Measurements from ENCODE around the gene TMEM178A.
"Not testable (repeated sequence)": the region's sequence is repeated elsewhere in the genome, so short reads cannot be mapped to it uniquely, and the experiment has no call there.

TMEM178A gene

GRCh38 chr2:39665811-39666490 is at the start of gene TMEM178A:
Gene TMEM178A (plus strand): TSS chr2:39665917. CDS start chr2:39665975, 58 bp downstream.
- DNase-seq (ENCODE audit: low read depth): no peak

GRCh38 chr2:39618236-39618635 is 47.5 kb upstream of the TMEM178A start:
- DNase-seq (ENCODE audit: low read depth): no peak

- DNase-seq (ENCODE audit: low read depth): no peak
These were observed 47.0 kb upstream of the TMEM178A start for GRCh38 chr2:39618736-39619135.

DNA sequence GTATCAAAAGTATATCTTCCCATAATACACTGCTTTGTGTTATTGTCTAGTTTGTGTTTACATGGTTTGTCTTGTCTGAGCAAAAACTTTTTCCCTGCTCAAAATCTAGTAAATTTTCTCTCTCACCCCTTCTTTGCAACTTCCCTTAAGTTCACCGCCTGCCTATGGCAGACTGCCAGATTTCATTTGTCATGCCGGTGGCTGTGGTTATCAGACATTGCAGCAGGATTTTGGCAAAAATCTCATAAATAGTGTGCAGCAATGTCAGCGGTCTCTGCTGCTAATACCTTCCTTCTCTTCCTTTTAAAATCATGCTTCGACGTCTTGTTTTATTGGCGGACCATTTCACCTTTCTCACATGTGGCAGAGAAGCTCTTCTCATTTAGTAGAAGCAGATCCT is 45.6 kb upstream of the TMEM178A start:
- no peak for DNase-seq (ENCODE audit: low read depth)

- no peak for DNase-seq (ENCODE audit: low read depth)
These were observed 44.1 kb upstream of the TMEM178A start for GRCh38 chr2:39621596-39621995.

DNA sequence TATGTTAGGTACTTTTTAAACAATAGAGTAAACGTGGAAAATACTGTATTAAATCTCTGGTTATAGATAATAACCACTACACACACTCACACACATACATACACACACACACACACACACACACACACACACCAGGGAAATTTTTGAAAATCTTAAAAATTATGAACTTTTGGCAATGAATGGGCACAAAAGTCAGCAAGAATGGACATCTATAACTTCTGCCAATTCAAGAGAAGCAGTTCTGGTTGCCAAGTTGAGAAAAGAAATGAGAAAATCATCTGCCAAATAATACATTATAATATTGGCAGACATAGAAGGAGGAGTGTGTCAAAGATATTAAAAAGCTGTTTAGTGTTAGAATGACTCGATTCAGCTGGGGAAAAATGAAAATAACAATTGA is 42.9 kb upstream of the TMEM178A start:
- DNase-seq (ENCODE audit: low read depth): no peak

DNA sequence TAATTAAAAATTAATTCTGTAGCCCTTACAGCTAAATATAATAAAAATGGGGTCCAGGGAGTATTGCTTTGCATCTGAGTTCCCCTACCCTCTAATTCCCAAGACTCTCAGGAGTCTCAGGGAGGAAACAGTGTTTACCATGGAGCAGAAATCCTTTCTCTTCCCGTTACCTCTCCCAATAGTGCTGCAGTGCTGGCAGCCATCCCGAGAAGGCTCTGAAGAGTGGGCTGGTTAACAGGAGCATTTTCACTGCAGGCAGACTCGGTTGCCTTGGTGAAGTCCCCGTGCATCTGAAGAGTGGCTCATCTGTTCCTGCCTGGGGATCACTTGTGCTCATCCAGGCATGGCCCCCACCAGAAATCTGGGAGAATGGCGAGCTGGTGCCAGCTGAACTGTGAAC is 41.8 kb upstream of the TMEM178A start:
- DNase-seq (ENCODE audit: low read depth): no peak

DNA sequence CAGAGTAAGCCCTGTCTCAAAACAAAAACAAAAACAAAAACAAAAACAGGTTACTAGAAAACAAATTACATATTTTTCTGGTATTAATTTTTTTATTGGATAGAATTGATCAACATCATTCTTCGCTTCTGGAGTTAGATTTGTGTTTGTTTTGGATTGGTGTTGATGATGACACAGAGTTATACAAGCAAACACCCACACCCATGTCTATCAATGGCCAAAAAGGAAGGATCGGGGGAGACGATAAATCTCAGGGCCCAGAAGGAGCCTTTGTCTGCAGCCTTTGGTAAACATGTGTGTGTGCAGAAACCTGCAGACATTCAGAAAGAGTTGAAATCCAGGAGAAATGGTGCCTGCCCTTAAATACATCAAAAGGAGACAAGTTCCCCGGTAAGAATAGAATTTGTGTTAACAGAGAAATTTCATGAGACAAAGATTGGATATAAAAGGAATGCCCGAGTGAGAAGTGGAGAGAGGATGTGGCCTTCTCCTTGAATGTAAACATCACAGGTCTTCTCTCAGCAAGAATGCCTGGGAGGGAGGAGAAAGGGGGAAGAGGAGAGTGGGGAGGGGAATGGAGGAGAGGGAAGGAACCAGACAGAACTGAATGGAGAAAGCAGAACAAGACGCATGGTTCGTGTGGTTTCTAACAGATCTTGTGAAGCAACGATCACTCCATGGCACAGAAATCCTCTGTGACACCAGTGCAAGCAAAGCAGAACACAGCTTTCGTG is 40.4 kb upstream of the TMEM178A start:
- no peak for DNase-seq (ENCODE audit: low read depth)

GRCh38 chr2:39625927-39626270 is 39.8 kb upstream of the TMEM178A start:
- no peak for DNase-seq (ENCODE audit: low read depth)

GRCh38 chr2:39628346-39628745 is 37.4 kb upstream of the TMEM178A start:
- not testable (repeated sequence) for DNase-seq (ENCODE audit: low read depth)

DNA sequence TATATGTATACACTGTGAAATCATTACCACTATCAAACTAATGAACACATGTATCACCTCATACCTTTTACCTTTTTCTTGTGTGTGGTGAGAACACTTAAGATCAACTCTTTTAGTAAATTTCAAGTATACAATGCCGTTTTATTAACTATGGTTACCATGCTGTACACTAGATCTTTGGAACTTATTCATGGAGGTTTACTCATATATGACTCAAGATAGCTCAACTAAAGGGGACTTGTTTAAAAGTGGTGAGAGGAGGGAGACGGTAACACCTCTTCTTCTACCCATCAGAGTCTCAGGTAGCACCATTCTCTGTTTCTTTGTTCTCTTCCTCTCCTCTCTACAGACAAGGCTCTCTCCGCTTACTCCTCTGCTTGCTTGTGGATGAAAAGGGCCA is 36.1 kb upstream of the TMEM178A start:
- no peak for DNase-seq (ENCODE audit: low read depth)

DNA sequence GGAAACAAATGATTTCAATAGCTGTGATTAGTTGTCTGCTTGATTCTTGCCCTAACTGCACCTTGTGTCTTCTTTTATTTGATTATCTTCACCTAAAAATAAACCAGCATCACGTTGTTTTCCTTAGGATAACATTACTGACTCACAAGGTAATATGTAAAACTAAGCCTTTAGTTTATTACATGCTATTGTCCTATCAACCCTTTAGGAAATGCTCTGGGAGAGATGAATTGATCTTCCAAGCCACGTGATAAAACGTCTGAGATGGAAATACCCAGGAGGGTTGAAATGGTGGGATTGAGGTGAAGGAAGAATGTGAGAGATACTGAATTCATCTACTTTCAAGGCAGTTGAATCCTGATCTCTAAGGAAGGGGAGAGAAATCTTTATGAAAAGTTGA is 34.5 kb upstream of the TMEM178A start:
- no peak for DNase-seq (ENCODE audit: low read depth)

- DNase-seq (ENCODE audit: low read depth): no peak
These were observed 34.0 kb upstream of the TMEM178A start for GRCh38 chr2:39631718-39632117.

- DNase-seq (ENCODE audit: low read depth): no peak
These were observed 32.8 kb upstream of the TMEM178A start for GRCh38 chr2:39632876-39633275.

DNA sequence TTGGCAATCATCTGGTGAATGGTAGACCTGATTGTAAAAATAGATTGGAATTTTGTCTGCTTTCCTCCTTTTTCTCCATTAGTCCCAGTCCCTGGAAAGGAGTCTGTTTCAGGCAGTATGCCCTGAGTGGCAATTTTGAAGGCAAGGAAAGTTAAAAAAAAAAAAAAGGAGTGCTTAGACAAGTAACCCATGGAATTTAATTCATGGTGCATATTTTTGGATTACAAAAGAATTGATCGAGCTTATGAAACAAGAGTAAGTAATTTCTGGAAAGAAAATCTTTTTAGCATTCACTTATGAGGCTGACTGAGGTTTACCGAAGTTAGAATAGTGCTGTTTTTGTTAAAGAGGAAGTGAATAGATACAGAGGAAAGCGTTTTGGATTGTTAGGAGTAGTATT is 29.4 kb upstream of the TMEM178A start:
- no peak for DNase-seq (ENCODE audit: low read depth)

DNA sequence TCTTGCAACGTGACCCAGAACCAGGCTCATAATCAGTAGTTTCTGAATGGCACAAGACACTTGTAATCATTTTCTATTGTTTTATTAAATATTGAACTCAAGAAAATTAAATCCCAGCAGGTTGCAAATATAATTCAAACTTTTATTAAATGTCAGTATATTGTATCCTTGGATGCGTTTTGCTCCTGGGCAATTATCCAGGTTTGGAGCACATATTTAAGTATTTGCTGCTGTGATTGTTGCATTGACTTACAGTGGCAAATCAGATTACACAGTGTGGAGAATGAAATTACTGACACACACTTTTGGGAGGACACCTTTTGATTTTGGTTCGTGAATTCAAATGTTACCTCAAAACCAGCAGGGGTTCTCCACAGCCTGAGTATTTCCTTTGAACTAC is 27.1 kb upstream of the TMEM178A start:
- DNase-seq (ENCODE audit: low read depth): no peak

GRCh38 chr2:39640107-39640506 is 25.6 kb upstream of the TMEM178A start:
- DNase-seq (ENCODE audit: low read depth): no peak

DNA sequence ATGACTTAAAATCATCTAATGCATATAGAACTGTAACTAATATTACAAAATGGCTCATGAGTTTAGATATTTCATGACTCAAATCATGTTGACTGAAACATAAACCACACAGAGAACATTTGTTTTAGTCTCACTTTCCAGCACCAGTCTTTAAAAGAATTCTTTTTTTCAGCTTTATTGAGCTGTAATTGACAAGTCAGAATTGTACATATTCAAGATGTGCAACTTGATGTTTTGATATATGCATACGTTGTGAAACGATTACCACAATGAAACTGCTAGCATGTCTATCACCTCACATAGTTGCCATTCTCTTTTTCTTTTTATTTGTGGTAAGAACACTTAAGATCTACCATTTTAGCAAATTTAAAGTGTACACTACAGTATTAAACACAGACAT is 25.0 kb upstream of the TMEM178A start:
- no peak for DNase-seq (ENCODE audit: low read depth)

- DNase-seq (ENCODE audit: low read depth): no peak
These were observed 24.1 kb upstream of the TMEM178A start for GRCh38 chr2:39641635-39642034.

DNA sequence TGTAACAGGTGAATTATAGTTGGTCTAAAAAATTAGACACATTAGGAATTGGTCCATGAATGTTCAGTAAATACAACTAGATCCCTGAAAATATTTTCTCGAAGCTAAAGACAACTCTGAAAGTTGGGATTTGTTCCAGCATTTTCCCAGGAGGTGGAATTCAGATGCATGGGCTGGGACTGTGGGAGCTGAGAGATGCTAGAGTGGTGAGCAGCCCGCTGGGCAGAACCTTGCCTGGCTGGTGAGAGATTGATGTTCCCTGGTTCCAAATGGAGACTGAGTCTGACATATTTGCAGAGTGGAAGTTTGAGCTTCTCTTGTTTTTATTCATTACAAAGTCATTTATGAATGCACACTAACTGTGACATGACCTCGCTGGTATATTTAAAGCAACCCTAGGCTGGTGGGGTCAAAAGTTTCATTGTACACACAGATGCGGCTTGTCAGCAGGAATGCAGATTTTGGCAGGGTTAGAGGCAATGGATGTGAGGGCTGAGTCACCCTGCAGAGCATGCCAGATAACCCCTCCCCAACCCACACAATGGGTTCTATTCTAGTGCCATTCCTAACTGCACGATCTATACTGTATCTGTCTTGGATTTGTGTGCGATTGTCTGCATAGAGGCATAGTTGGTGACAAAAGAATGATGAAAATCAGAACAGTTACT is 23.5 kb upstream of the TMEM178A start:
- no peak for DNase-seq (ENCODE audit: low read depth)

- no peak for DNase-seq (ENCODE audit: low read depth)
These were observed 19.9 kb upstream of the TMEM178A start for GRCh38 chr2:39645826-39646225.

DNA sequence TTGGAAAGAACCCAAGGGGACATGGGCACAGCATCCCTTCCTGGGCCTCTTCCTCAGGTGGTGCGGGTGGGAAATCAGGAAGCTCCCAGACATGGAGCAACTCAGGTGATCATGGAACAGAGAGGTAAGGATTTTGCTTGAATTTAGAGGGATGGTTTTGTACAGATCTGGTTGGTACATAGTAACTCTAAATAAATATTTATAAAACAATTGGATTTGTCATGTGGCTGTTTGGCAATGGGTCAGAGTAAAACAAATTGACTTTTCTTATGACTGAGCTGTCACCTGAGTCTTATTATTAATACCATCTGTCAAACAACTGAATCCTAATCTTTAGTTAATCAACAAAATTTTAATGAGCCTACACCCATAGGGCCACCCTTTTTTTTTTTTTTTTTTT is 19.4 kb upstream of the TMEM178A start:
- DNase-seq (ENCODE audit: low read depth): no peak

DNA sequence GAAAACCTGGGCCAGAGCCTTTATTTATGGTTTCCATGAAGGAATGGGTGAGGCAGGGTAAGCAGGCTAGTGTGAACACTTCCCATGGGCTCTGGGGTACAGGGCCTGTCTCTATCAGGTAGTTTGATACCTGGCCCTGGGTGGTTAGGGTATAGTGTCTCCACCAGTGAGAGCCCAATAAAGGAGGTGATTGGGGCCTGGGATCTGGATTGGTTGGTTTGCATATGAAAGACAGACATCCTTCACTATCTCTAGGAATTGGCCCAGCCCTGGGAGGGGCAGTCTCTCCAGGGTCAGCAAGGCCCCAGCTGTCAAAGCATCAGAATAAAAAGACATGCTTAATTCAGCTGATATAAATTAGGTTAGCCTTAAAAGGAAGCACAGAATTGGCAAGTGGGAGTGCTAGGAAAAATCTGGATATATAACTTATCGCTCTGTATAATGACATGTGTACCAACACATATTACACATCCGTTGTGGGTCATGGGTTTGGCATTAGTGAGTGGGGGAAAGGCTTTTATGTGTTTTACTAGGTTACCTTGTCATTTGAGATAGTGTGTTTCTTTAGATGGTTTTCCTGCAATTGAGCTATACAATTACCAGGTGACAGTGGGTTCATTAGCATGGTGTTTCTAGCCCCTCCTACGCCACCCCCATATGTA is 18.5 kb upstream of the TMEM178A start:
- DNase-seq (ENCODE audit: low read depth): no peak

Measured in stimulated activated CD8-positive, alpha-beta memory T cell treated with anti-CD3 and anti-CD28 coated beads, Interleukin-4, amount 100 ng/mL, for 24 hours (primary cell).